GM23338 (cell line): ENCODE results near the gene MRNIP. TPM values are rescaled to one million over a fixed set of nuclear protein-coding genes. Genes with fewer than 3 reads are reported as not detected.

Experiments
- ATAC-seq: fragments of 200-7000 bp; cut with Tn5 transposase; 3 replicates; pipeline ENCODE4 v1.9.1; 2020
- DNase-seq: peaks from one replicate; pipeline ENCODE4 v3.0.0-alpha.2; 2015; ENCODE audit warnings: low spot score
- H2AFZ ChIP-seq: fragments of 200-600 bp; sonication (generic); 2 replicates; pipeline ENCODE4 v1.8.0; 2016; ENCODE audit warnings: antibody characterized with exemption, mild to moderate bottlenecking, moderate library complexity
- H3F3A ChIP-seq: fragments of 200-600 bp; sonication (generic); replicated peaks from 2 replicates; pipeline ENCODE4 v1.8.0; 2017; ENCODE audit warnings: antibody characterized with exemption, mixed run types, low read depth
- H3K27ac ChIP-seq: fragments of 200-600 bp; sonication (generic); 2 replicates; pipeline ENCODE4 v1.6.1; 2016; ENCODE audit warnings: low read depth
- H3K27me3 ChIP-seq: fragments of 200-600 bp; sonication (generic); 2 replicates; pipeline ENCODE4 v1.8.0; 2016; ENCODE audit warnings: mild to moderate bottlenecking, mixed run types, moderate library complexity; ENCODE audit not compliant: insufficient read depth
- H3K36me3 ChIP-seq: fragments of 200-600 bp; sonication (generic); 2 replicates; pipeline ENCODE4 v1.8.0; 2016; ENCODE audit warnings: mild to moderate bottlenecking; ENCODE audit not compliant: insufficient read depth
- H3K4me1 ChIP-seq: fragments of 200-600 bp; sonication (generic); 2 replicates; pipeline ENCODE4 v1.8.0; 2016; ENCODE audit warnings: mild to moderate bottlenecking, moderate library complexity; ENCODE audit not compliant: insufficient read depth
- H3K4me2 ChIP-seq: fragments of 200-600 bp; sonication (generic); 2 replicates; pipeline ENCODE4 v1.7.1; 2017; ENCODE audit warnings: mixed run types
- H3K4me3 ChIP-seq: fragments of 200-600 bp; sonication (generic); 2 replicates; pipeline ENCODE4 v1.6.1; 2016; ENCODE audit warnings: mixed run types
- H3K79me2 ChIP-seq: fragments of 200-600 bp; sonication (generic); replicated peaks from 2 replicates; pipeline ENCODE4 v1.8.0; 2017; ENCODE audit warnings: mild to moderate bottlenecking; ENCODE audit not compliant: insufficient read depth
- H3K9me2 ChIP-seq: fragments of 200-600 bp; sonication (generic); 2 replicates; pipeline ENCODE4 v1.8.0; 2017; ENCODE audit not compliant: insufficient read depth
- H4K20me1 ChIP-seq: fragments of 200-600 bp; sonication (generic); replicated peaks from 2 replicates; pipeline ENCODE4 v1.8.0; 2017; ENCODE audit warnings: mild to moderate bottlenecking; ENCODE audit not compliant: insufficient read depth
- H3K27ac Mint-ChIP-seq: 2 replicates; pipeline ENCODE4 v1.8.0; 2020; ENCODE audit warnings: inconsistent platforms, mild to moderate bottlenecking, moderate library complexity, mixed read lengths
- H3K27me3 Mint-ChIP-seq: 3 replicates; pipeline ENCODE4 v1.8.0; 2022; ENCODE audit warnings: low read depth, mild to moderate bottlenecking, moderate library complexity, mixed read lengths, inconsistent platforms; ENCODE audit not compliant: insufficient read depth, poor library complexity
- H3K36me3 Mint-ChIP-seq: 3 replicates; pipeline ENCODE4 v1.8.0; 2021; ENCODE audit warnings: low read depth, mild to moderate bottlenecking, inconsistent platforms, moderate library complexity, mixed read lengths
- H3K4me1 Mint-ChIP-seq: 3 replicates; pipeline ENCODE4 v1.8.0; 2020; ENCODE audit warnings: mild to moderate bottlenecking, inconsistent platforms, mixed read lengths
- H3K4me3 Mint-ChIP-seq: 3 replicates; pipeline ENCODE4 v1.8.0; 2021; ENCODE audit warnings: moderate library complexity, mild to moderate bottlenecking, inconsistent platforms, mixed read lengths
- H3K9me3 Mint-ChIP-seq: 3 replicates; pipeline ENCODE4 v1.8.0; 2020; ENCODE audit warnings: moderate library complexity, mild to moderate bottlenecking, inconsistent platforms, mixed read lengths
- CREB1 ChIP-seq: fragments of 250-450 bp; sonication (Bioruptor Pico); IDR thresholded peaks from 2 replicates; pipeline ENCODE4 v1.5.0; 2020; ENCODE audit warnings: low read depth, mild to moderate bottlenecking, moderate library complexity
- CTCF ChIP-seq, 2 experiments: fragments of 200-600 bp in 1 of 2; sonication (generic) in 1 of 2; conservative IDR thresholded peaks; 2 replicates each; pipeline versions ENCODE4 v1.5.1 to v1.6.1; 2016 to 2017; ENCODE audit warnings: antibody characterized with exemption in 2 of 2, low read depth in 2 of 2, mild to moderate bottlenecking in 2 of 2, moderate library complexity in 1 of 2
- ETS1 ChIP-seq: IDR thresholded peaks from 2 replicates; pipeline ENCODE4 v1.6.1; 2016; ENCODE audit warnings: antibody characterized with exemption
- EZH2 ChIP-seq: fragments of 200-600 bp; sonication (generic); IDR thresholded peaks from one replicate; pipeline ENCODE4 v1.8.0; 2017; ENCODE audit warnings: antibody characterized with exemption, mild to moderate bottlenecking, low read depth; ENCODE audit not compliant: unreplicated experiment
- EZH2phosphoT487 ChIP-seq: fragments of 200-600 bp; sonication (generic); IDR thresholded peaks from one replicate; pipeline ENCODE4 v1.8.1; 2018; ENCODE audit warnings: antibody characterized with exemption; ENCODE audit not compliant: unreplicated experiment
- JUNB ChIP-seq: IDR thresholded peaks from one replicate; pipeline ENCODE4 v1.6.1; 2016; ENCODE audit warnings: antibody characterized with exemption; ENCODE audit not compliant: unreplicated experiment
- POLR2AphosphoS5 ChIP-seq: IDR thresholded peaks from 2 replicates; pipeline ENCODE4 v1.6.1; 2016; ENCODE audit warnings: antibody characterized with exemption, low read depth
- STAT1 ChIP-seq: IDR thresholded peaks from one replicate; pipeline ENCODE4 v1.6.1; 2016; ENCODE audit warnings: antibody characterized with exemption; ENCODE audit not compliant: unreplicated experiment
- ZNF114 ChIP-seq: fragments of 250-450 bp; sonication (Bioruptor Pico); IDR thresholded peaks from 2 replicates; pipeline ENCODE4 v1.5.0; 2020; ENCODE audit warnings: mild to moderate bottlenecking, moderate library complexity
- ZNF331 ChIP-seq: fragments of 250-450 bp; sonication (Bioruptor Pico); IDR thresholded peaks from 2 replicates; pipeline ENCODE4 v1.5.0; 2020; ENCODE audit warnings: low read depth, mild to moderate bottlenecking, moderate library complexity
- polyA plus RNA-seq: library from polyadenylated mRNA; unstranded; fragments of >200 nt; fragmentation: Nextera tagmentation; extraction: Ambion mirVana; gene quantifications from 2 replicates; pipeline ENCODE4 v1.2.1, GENCODE V29; 2016
- total RNA-seq: library from RNA; depleted of rRNA; stranded (reverse); fragments of >200 nt; shearing (Covaris generic); gene quantifications from 2 replicates; pipeline ENCODE4 v1.2.3, GENCODE V29; 2014
- TF ChIP-seq, protein P1 (sequence below): IDR thresholded peaks from one replicate; pipeline ENCODE4 v1.6.1; 2018; ENCODE audit warnings: antibody characterized with exemption; ENCODE audit not compliant: unreplicated experiment

MRNIP gene
- total and polyA plus RNA-seq, 2 experiments from 2014 or later: 18.2 to 34.4 TPM

- H3K27ac ChIP-seq: no peak overlapping the region
- TF ChIP-seq STAT1: no peak
- TF ChIP-seq EZH2phosphoT487: no peak
- TF ChIP-seq CTCF (conservative IDR thresholded peaks at IDR 0.05; ENCODE audit: low read depth in 2 of 2): no peak
- no peak for TF ChIP-seq EZH2
- no peak for TF ChIP-seq JUNB
- Mint-ChIP-seq H3K4me3 (no peak overlapping the region), H3K27me3 (peaks cover 27% of the 10 kb centered on the region), H3K27ac (no peak overlapping the region), H3K4me1 (peaks cover 34% of the 10 kb centered on the region), H3K36me3 (peaks cover 37% of the 10 kb centered on the region), H3K9me3 (no peaks in the 10 kb centered on the region)
- peaks cover 19% of the 10 kb centered on the region for H3K79me2 ChIP-seq
- ATAC-seq (no peak), DNase-seq (no peak)
- H3K4me2 ChIP-seq: no peak overlapping the region
- no peaks in the 10 kb centered on the region for H3K27me3 ChIP-seq
- H3K4me1 ChIP-seq: peaks cover 8% of the 10 kb centered on the region
- H3K9me2 ChIP-seq: no peaks in the 10 kb centered on the region
- peaks cover 10% of the 10 kb centered on the region for H3F3A ChIP-seq
- peaks cover 17% of the 10 kb centered on the region for H4K20me1 ChIP-seq
- H3K4me3 ChIP-seq: no peak overlapping the region
- no peak overlapping the region for H2AFZ ChIP-seq
- H3K36me3 ChIP-seq: no peaks in the 10 kb centered on the region; the same call in 1 of the 2 replicates
Measured at GRCh38 chr5:179800696-179801201, 57.9 kb downstream of the MRNIP start.

- ATAC-seq: no peak
- Histone ChIP-seq H3F3A (peaks cover 10% of the 10 kb centered on the region), H3K79me2 (peaks cover 15% of the 10 kb centered on the region), H3K4me2 (no peak overlapping the region), H4K20me1 (peaks cover 17% of the 10 kb centered on the region), H3K27me3 (no peaks in the 10 kb centered on the region), H3K4me1 (peaks cover 10% of the 10 kb centered on the region), H3K4me3 (no peak overlapping the region), H2AFZ (no peak overlapping the region), H3K9me2 (no peaks in the 10 kb centered on the region), H3K27ac (no peak overlapping the region), H3K36me3 (no peaks in the 10 kb centered on the region; the same call in 1 of the 2 replicates)
- no peak overlapping the region for H3K4me3 Mint-ChIP-seq
- peaks cover 24% of the 10 kb centered on the region for H3K27me3 Mint-ChIP-seq
- H3K9me3 Mint-ChIP-seq: no peaks in the 10 kb centered on the region
- H3K36me3 Mint-ChIP-seq: peaks cover 36% of the 10 kb centered on the region
- H3K27ac Mint-ChIP-seq: no peak overlapping the region
- peaks cover 33% of the 10 kb centered on the region for H3K4me1 Mint-ChIP-seq
- no peak for DNase-seq
- TF ChIP-seq CREB1 (CRISPR knock-in tag) (no peak), STAT1 (no peak), CTCF (conservative IDR thresholded peaks at IDR 0.05; ENCODE audit: low read depth in 2 of 2) (no peak), ZNF331 (no peak), ZNF114 (CRISPR knock-in tag) (no peak), EZH2phosphoT487 (no peak), POLR2AphosphoS5 (no peak), EZH2 (no peak), ETS1 (no peak)
- TF ChIP-seq, protein P1, sequence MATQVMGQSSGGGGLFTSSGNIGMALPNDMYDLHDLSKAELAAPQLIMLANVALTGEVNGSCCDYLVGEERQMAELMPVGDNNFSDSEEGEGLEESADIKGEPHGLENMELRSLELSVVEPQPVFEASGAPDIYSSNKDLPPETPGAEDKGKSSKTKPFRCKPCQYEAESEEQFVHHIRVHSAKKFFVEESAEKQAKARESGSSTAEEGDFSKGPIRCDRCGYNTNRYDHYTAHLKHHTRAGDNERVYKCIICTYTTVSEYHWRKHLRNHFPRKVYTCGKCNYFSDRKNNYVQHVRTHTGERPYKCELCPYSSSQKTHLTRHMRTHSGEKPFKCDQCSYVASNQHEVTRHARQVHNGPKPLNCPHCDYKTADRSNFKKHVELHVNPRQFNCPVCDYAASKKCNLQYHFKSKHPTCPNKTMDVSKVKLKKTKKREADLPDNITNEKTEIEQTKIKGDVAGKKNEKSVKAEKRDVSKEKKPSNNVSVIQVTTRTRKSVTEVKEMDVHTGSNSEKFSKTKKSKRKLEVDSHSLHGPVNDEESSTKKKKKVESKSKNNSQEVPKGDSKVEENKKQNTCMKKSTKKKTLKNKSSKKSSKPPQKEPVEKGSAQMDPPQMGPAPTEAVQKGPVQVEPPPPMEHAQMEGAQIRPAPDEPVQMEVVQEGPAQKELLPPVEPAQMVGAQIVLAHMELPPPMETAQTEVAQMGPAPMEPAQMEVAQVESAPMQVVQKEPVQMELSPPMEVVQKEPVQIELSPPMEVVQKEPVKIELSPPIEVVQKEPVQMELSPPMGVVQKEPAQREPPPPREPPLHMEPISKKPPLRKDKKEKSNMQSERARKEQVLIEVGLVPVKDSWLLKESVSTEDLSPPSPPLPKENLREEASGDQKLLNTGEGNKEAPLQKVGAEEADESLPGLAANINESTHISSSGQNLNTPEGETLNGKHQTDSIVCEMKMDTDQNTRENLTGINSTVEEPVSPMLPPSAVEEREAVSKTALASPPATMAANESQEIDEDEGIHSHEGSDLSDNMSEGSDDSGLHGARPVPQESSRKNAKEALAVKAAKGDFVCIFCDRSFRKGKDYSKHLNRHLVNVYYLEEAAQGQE: no peak
Measured at GRCh38 chr5:179800071-179800695, 58.4 kb downstream of the MRNIP start.
